ENCODE measurements around the gene CD81. TPM values are rescaled to one million over a fixed set of nuclear protein-coding genes. Genes with fewer than 3 reads are reported as not detected.

CD81 gene
- total RNA-seq, 3 donors from 2014 or later = 311 to 770 (median 330) TPM

DNA sequence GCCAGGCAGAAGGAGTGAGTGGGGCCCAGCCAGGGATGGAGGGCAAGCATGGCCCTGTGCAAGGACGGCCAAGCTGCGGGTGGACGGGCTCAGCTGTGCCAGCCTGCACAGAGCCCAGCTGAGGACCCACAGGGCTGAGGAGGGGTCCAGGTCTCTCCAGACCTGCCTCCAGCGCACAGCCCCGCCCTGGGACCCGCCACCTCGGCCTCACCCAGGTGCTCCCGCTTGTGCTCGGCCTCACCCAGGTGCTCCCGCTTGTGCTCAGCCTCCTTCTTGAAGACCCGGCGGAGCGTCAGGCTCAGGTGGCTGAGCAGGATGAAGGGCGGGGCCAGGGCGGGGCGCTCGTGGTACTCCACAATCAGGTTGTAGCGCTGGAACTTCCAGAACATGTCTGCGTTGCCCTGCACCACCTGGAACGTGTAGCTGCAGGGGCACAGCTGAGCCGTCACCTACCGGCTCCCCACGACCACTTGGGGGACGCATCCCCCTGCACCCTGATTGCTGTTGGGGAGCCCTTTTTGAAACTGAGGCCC is 29.8 kb downstream of the CD81 start:
- Histone ChIP-seq H3K4me1 (peaks cover under 1 to 2% of the 10 kb centered on the region in 2 donors), H3K36me3 (peaks cover 5% of the 10 kb centered on the region), H3K27me3 (no peaks in the 10 kb centered on the region), H3K9me3 (no peaks in the 10 kb centered on the region), H3K27ac (no peak overlapping the region), H3K4me3 (no peak overlapping the region)
- TF ChIP-seq, protein P1, sequence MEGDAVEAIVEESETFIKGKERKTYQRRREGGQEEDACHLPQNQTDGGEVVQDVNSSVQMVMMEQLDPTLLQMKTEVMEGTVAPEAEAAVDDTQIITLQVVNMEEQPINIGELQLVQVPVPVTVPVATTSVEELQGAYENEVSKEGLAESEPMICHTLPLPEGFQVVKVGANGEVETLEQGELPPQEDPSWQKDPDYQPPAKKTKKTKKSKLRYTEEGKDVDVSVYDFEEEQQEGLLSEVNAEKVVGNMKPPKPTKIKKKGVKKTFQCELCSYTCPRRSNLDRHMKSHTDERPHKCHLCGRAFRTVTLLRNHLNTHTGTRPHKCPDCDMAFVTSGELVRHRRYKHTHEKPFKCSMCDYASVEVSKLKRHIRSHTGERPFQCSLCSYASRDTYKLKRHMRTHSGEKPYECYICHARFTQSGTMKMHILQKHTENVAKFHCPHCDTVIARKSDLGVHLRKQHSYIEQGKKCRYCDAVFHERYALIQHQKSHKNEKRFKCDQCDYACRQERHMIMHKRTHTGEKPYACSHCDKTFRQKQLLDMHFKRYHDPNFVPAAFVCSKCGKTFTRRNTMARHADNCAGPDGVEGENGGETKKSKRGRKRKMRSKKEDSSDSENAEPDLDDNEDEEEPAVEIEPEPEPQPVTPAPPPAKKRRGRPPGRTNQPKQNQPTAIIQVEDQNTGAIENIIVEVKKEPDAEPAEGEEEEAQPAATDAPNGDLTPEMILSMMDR (IDR thresholded peaks at IDR 0.05) = no peak
- no peak for DNase-seq (ENCODE audit: low spot score in 2 of 2)
- intact Hi-C loops (cut with DNase I; ENCODE audit: low total_unique reads) = no loop called here

DNA sequence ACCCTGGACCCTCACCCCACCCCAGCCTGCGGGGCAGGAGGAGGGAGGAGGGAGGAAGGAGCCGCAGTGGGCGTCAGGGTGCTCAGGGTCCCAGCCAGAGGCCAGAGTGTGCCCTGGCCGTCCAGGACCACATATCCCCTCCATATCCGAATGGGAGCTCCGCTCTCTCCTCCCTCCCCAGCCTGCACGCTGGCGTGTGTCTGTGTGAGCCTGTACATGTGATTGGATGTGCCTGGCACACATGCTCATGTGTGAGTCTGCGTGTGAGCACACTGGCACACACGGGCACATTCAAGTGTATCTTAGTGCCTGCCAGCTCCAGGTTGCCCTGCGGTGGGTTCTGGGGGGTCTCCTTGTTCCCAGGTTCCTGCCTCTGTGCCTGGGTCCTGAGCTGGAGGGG is 31.6 kb downstream of the CD81 start:
- Histone ChIP-seq H3K4me1 (no peaks in the 10 kb centered on the region), H3K4me3 (no peak overlapping the region), H3K36me3 (peaks cover 2% of the 10 kb centered on the region), H3K9me3 (no peaks in the 10 kb centered on the region), H3K27me3 (no peaks in the 10 kb centered on the region), H3K27ac (no peak overlapping the region)
- intact Hi-C loops (cut with DNase I; ENCODE audit: low total_unique reads) = no loop called here
- DNase-seq (ENCODE audit: low spot score in 2 of 2) = no peak
- TF ChIP-seq POLR2AphosphoS5 (IDR thresholded peaks at IDR 0.05) (no peak), POLR2A (IDR thresholded peaks at IDR 0.05) (no peak)
- TF ChIP-seq, protein P1 (IDR thresholded peaks at IDR 0.05) = no peak

DNA sequence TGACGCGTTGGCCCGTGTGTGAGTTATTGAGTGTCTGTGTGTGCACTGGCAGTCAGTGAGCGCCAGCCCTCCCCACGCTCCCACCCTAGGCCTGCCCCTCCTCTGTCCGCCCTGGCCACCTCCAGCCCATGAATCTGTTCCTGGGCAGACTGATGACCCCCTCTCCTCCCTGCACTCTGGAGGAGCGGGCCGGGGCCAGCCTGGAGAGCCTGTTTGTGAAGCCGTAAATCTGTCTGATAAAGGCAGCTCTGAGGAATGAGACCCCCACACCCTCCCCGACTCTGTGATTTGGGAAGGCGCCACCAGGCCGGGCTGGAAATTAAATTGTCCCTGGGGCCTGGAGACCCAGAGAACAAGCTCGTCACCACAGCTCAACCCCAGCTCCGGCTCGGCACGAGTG is 32.0 kb downstream of the CD81 start:
- peak overlapping the region in 1 of 2 donors; percentile 12 for H3K27ac ChIP-seq
- no peaks in the 10 kb centered on the region for H3K9me3 ChIP-seq
- no peaks in the 10 kb centered on the region for H3K4me1 ChIP-seq
- H3K36me3 ChIP-seq = no peaks in the 10 kb centered on the region
- TF ChIP-seq POLR2A (IDR thresholded peaks at IDR 0.05) = no peak
- TF ChIP-seq, protein P1 (IDR thresholded peaks at IDR 0.05) = no peak
- no peak for TF ChIP-seq POLR2AphosphoS5 (IDR thresholded peaks at IDR 0.05)
- H3K4me3 ChIP-seq = no peak overlapping the region
- intact Hi-C loops (cut with DNase I; ENCODE audit: low total_unique reads) = no loop called here
- no peaks in the 10 kb centered on the region for H3K27me3 ChIP-seq
- no peak for DNase-seq (ENCODE audit: low spot score in 2 of 2)

DNA sequence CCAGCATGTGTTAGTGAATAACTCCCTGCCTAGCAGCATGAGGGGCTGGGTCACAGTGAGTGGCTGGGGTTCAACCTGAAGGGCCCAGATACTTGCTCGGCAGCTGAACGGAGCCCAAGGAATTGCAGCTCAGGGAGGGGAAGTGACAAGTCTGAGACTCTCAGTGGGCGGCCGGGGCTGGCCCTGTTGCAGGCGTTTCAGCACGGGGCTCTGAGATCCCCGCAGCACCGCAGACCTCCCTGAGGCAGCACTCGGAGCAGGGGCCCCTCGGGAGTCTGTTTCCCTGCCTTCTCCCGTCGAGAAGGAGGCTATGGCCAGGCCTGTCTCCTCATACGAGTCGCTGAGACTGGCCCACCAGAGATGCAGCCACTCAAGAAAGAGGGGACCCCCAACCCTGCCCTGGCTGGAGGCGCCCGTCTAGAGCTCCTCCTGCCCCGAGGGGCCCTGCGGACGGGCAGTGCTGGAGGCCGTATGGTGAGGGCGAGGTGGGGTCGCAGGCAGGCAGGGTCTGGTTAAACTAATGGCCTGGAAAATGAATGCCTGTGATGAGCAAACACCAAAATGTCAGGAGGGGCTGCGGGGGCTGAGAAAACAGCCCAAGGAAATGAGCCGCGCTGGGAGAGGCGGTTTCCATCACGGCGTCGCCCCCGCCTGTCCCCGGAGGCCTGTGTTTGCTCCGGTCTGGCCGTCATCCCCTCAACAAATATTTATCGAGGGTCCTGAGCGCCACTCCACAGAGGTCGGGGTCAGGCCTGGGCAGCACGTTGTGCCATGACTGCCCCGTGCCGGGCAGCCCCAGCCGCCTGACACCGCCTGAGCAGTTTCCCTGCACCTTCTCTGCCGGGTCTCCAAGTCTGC is 32.7 kb downstream of the CD81 start:
- intact Hi-C loops (cut with DNase I; ENCODE audit: low total_unique reads) = loop anchor here (2.0 to 5.0 kb wide), 2 partner anchors 59 to 223 kb away; no protein-coding TSS in a partner anchor

More for the DNA sequence above, 32.7 kb downstream of the CD81 start:
- H3K36me3 ChIP-seq = no peaks in the 10 kb centered on the region
- DNase-seq (ENCODE audit: low spot score in 2 of 2) = no peak
- no peaks in the 10 kb centered on the region for H3K9me3 ChIP-seq
- no peaks in the 10 kb centered on the region for H3K27me3 ChIP-seq
- TF ChIP-seq POLR2A (IDR thresholded peaks at IDR 0.05) = no peak
- TF ChIP-seq POLR2AphosphoS5 (IDR thresholded peaks at IDR 0.05) = no peak
- TF ChIP-seq, protein P1 (IDR thresholded peaks at IDR 0.05) = no peak
- H3K4me1 ChIP-seq = no peaks in the 10 kb centered on the region
- H3K27ac ChIP-seq = peak overlapping the region in 1 of 2 donors; percentile 12
- peak overlapping the region in 1 of 3 donors; percentile 15 for H3K4me3 ChIP-seq
